IPS-11a (cell line): ENCODE measurements around the gene POP5.
"Not testable (repeated sequence)": the region's sequence is repeated elsewhere in the genome, so short reads cannot be mapped to it uniquely, and the experiment has no call there.

Experiments used
- H3K4me3 ChIP-seq: one replicate; pipeline ENCODE4 v1.5.1; 2013; ENCODE audit warnings: low read depth, low read length, control low read depth

POP5 gene

DNA sequence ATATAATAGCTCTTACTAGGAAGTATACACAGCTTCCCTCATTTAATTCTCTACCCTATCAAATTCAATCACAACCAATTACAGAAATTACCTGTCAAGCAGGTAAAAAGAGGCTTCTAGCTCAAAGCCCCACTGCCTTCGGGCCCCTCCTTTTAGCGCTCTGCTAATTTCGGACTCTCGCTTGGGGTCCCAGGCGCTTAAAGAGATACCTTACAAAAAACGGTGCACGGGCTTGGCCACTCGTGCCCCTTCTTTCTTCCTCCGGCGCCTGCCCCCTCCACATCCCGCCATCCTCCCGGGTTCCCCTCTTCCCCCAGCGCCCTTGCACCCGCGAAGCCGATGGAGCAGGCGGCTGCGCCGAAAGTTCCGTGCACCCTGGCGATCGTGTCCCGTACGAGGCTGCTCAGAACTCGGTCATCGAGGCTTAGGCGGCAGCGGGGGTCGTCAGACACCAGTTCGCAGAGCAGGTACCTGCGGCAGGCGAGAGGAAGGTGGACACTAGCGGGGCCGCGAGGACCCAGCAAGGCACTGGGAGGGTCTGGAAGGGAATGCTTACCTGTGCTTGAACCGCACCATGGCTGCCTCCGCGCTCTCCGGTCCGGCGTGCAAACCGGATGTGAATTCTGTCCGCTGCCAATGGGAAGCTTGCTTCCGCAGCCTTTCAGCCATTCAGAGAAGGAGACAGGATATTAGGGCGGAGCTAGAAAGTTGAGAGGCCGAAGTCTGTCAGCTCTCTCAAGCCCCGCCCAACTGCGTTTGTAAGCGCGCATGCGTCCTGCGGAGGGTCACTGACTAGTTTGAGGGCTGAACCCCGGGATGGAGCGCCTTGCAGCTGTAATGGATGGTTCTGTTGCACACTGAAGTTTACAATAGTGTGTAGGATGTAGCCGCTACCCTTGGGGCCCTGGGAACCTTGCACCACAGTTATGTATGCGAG is at the start of gene POP5:
TSS of gene POP5 (minus strand) at position 616 of the 937 bp plus-strand sequence. CDS start at position 576, 40 bp downstream.
- peak within 1 kb of the TSS; percentile 85 for H3K4me3 ChIP-seq

- no peak overlapping the region for H3K4me3 ChIP-seq
Observed at GRCh38 chr12:120630104-120630892, 49.1 kb upstream of the POP5 start.

DNA sequence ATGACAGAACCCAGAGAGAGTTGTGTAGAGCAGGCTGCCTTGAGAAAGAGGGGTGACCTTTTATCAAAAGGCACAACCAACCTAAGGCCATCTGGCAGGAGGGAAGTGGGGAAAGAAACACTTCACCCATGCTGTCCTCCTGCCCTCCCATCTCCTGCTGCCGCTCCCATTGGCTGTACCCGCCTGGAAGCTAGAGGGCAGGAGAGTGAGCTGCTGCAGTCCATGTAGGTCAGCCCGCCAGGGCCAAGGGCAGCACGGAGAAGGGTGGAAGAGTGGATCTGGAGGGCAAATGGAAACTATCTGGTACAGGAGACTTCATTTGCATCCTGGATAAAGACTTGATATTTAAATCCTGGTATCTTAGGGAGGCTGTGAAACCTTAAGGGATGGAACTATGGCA is 47.7 kb upstream of the POP5 start:
- no peak overlapping the region for H3K4me3 ChIP-seq

GRCh38 chr12:120625557-120626419 is 44.6 kb upstream of the POP5 start:
- no peak overlapping the region for H3K4me3 ChIP-seq

GRCh38 chr12:120620624-120621023 is 39.4 kb upstream of the POP5 start:
- no peak overlapping the region for H3K4me3 ChIP-seq

DNA sequence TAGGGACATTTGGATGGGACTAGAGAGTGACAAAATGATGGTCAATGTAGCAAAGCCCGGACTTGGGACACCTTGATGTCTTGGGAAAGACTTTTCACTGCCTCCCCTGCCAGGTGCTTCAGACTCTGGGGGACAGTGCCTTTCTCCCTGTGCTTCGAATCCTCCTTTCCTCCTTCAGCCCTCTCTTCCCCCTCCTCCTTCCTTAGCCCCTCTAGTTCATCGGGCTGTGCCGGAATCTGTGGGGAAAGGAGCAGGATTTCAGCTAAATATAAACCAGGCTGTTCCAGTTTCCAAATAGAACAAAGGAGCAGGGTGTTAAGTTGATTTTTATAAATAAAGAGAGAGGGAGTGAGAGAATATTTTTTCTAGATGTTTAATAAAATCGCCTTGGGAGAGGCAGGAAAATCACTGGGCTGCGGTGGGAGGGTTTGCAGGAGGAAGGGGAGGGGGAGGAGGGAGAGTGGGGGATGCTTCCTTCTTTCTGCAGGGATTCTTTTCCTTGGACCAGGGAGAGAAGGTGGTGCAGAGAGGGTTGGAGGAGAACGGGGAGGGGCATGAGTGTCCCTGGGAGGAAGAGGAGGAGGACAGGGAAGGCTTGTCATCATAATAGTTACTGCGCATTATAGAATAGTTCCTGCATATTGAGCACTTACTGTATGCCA is 37.9 kb upstream of the POP5 start:
- H3K4me3 ChIP-seq: no peak overlapping the region

GRCh38 chr12:120617767-120618166 is 36.6 kb upstream of the POP5 start:
- not testable (repeated sequence) for H3K4me3 ChIP-seq

DNA sequence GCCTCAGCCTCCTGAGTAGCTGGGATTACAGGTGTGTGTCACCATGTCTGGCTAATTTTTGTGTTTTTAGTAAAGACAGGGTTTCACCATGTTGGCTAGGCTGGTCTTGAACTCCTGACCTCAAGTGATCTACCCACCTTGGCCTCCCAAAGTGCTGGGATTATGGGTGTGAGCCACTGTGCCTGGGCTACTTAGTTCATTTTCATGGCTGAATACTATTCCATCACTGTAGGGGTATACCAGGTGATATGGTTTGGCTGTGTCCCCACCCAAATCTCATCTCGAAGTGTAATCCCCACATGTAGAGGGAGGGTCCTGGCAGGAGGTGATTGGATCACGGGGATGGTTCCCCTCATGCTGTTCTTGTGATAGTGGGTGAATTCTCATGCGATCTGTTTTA is 36.0 kb upstream of the POP5 start:
- H3K4me3 ChIP-seq: not testable (repeated sequence)

GRCh38 chr12:120614848-120615247 is 33.6 kb upstream of the POP5 start:
- no peak overlapping the region for H3K4me3 ChIP-seq

GRCh38 chr12:120611534-120611933 is 30.3 kb upstream of the POP5 start:
- not testable (repeated sequence) for H3K4me3 ChIP-seq

- no peak overlapping the region for H3K4me3 ChIP-seq
Observed at GRCh38 chr12:120610560-120610959, 29.4 kb upstream of the POP5 start.

DNA sequence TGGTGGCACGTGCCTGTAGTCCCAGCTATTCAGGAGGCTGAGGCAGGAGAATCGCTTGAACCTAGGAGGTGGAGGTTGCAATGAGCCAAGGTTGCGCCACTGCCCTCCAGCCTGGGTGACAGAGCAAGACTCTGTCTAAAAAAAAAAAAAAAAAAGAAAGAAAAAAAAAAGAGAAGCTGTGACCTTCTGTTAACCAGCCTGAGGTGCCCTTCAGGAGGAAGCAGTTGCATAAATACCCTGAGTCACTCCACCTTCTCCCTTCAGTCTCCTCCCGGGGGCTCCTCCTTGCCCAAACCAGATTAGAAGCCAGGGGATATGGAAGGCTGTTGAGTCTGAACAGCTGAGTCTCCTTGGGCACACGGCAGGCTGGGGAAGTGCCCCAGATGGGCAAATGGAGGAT is 21.2 kb upstream of the POP5 start:
- H3K4me3 ChIP-seq: not testable (repeated sequence)

- H3K4me3 ChIP-seq: no peak overlapping the region
Observed at GRCh38 chr12:120599672-120600552, 18.7 kb upstream of the POP5 start.

DNA sequence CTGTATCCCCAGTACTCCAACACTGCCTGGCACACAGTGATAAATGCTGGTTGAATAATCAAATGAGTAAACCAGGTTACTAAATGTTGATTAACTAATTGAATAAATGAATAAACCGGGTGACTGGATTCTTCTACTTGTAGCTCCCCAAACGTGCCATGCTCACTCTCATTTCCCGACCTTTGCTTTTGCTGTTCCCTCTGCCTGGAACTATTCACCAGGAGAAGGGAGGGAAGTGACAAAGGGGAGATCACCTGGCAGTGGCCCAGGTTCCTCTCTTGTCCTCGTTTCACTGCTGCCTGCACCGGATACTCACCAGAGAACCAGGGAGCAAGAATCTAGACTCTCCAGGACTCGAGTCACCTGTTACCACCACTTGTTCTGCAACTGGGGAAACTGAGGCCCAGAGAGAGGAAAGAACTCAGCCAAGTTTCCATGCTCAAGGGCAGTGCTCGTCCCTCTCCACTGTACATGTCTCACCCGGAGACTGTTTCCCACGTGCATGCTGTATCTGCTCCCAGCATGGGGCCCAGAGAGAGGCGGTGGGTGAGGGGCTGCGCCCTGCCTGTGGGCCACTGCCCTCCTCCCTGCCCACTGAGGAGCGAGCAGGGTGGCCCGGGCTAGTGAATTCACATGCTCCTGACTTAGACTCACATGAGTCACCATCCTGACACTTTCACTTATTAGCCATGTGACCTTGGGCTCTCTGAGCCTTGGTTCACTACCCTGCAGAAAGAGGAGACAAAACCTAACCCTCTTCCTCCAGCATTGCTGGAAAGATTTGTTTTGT is 17.7 kb upstream of the POP5 start:
- H3K4me3 ChIP-seq: no peak overlapping the region

GRCh38 chr12:120597861-120598260 is 16.7 kb upstream of the POP5 start:
- H3K4me3 ChIP-seq: no peak overlapping the region

- no peak overlapping the region for H3K4me3 ChIP-seq
Observed at GRCh38 chr12:120596901-120597300, 15.7 kb upstream of the POP5 start.

- H3K4me3 ChIP-seq: no peak overlapping the region
Observed at GRCh38 chr12:120592121-120593049, 11.2 kb upstream of the POP5 start.
